Fibroblast of the conjunctiva (primary cell): ENCODE measurements around the gene DISP2.

Experiments
- DNase-seq: peaks from one replicate; pipeline ENCODE4 v3.0.0-alpha.2; 2010; ENCODE audit warnings: low read depth

DISP2 gene

DNA sequence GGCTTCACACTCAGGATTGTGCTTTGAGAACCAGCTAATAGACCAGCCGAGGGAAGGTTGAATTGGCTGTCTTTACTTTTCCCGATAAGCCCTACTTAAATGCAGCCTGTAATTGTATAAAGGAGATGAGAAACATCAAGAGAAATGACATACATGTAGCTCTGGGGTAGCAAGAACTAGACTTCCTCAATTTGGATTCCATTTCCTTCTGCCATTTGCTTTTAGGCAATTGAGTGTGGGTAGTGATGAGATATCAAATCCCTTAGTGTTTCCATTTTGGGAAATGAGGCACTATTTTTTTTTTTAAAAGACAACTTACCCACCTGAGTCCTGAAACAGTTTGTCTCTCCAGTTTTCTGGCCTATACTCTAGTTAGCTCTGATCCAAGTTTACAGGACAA, 32.3 kb upstream of the DISP2 start:
- DNase-seq, result no peak

DNA sequence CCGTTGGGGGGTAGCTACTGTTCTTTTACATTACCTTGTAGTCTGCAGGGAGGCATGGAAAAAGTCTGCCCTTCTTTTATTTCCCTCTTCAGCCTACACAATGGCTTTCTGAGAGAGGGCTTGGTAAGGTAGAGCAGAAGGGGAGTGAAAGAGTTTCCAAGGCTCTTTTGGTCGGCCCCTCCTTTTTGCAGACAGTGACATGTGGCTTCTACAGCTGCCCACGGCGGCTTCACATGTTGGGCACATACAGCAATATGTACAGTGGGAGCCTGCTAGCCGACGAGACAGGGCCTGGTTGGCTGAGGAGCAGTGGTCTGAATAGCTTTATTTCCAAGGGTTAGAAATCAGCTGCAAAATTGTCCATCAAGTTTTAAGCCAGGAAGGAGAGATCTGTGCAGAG, 30.6 kb upstream of the DISP2 start:
- no peak for DNase-seq

- no peak for DNase-seq
These were observed 29.8 kb upstream of the DISP2 start for GRCh38 chr15:40328176-40328575.

GRCh38 chr15:40328751-40329150, 29.3 kb upstream of the DISP2 start:
- DNase-seq, result no peak

DNA sequence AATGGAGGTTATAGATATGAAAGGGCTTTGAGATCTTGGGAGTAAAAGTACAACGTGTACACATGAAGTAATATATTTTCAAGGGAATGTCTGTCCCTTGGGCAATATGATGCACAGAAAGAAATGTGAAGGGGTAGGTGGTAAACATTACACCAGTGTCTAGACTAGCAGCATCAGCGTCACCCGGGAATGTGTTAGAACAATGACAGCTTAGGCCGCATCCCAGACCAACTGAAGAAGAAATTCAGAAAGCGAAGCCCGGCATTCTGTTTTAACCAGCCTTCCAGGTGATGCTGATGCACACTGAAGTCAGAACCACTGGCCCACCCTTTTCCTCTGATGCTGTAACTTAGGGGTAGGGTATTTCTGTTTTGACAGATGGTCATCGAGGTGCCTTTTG, 28.2 kb upstream of the DISP2 start:
- no peak for DNase-seq

DNA sequence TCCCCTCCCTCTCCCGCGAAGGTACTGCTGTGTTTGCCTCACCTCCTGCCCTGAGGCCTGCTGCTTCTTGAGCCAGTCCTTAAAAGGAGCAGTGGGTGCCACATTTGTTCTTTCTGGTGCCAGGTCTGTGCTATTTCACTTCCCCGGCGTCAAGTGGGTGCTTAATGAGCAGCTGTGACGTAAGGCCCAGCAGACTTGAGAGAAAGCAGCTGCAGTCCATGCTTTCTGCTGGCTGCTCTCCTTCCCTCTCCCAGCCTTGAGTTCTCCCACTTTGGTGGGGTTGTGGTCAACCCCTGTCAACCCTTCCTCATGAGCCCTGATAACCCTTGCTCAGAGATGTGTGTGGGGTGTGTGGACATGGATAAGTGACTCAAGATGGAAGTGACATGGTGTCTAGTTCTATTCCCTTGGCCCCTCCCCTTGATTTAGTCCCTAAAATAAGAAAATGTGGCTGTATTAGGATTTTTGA, 27.6 kb upstream of the DISP2 start:
- no peak for DNase-seq

DNA sequence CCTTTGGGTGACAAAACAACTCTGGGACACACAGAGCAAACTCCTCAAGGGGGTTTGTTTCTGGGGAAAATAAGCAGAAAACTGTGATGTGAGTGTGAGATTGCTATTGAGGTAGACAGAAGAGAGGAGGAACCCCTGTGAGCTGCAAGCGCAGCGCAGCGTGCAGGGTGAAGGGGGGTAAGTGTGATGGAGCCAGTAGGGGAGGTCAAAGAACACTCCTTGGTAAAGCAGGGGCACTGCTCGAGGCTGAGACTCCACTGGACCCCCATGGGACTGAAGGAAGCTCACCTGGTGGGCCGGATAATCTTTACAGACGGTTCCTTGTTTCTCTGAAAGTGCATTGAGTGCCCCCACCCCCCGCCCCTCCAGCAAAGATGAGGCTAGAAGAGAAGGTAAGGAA, 27.0 kb upstream of the DISP2 start:
- DNase-seq, result no peak

DNA sequence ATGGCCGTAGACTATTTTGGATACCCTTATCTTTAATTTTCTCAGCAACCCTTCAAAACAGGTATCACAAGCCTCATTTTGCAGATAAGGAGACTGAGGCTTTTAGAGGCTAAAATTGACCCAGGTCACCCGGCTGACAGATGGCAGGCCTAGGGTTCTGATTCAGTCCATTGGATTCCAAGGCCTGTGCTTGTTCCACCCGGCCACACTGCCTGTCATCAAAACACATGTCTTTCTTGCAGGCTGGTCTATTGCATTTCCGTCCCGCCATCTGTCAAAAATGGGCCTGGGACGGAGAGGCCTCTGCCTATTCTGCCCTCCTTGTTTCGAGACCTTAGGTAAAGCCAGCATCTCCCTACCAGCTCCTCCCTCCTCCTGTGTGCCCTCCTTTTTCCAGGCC, 26.4 kb upstream of the DISP2 start:
- no peak for DNase-seq

DNA sequence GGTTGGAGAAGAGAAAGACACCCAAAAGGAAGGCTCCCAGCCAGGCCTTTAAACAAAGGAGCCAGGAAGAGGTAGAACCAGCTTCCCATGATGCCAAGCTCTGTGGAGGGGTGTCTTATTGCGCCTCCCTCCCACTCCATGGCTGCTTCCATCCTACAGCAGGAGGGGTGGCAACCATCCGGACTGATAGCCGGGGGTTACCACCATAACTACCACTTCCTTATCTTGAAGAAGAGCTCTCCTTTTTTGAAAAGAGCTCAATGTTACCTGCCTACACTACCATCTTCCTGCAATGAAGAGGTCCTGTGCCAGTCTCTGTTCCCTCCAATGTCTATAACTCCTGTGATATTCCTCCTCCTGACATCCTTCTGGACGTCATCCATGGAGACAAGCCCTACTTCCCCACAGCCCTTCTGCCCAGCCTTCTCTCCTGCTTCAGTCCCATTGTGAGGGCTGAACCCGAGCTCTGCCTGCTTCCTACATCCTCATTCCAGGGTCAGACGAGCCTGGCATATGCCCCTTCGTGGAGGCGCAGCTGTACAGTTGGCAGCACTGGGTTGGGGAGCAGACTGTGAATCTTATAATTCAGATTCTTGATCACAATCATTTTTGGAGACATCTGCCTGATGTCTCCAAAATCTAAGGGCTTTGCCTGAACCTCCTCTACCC, 25.8 kb upstream of the DISP2 start:
- DNase-seq, result no peak

DNA sequence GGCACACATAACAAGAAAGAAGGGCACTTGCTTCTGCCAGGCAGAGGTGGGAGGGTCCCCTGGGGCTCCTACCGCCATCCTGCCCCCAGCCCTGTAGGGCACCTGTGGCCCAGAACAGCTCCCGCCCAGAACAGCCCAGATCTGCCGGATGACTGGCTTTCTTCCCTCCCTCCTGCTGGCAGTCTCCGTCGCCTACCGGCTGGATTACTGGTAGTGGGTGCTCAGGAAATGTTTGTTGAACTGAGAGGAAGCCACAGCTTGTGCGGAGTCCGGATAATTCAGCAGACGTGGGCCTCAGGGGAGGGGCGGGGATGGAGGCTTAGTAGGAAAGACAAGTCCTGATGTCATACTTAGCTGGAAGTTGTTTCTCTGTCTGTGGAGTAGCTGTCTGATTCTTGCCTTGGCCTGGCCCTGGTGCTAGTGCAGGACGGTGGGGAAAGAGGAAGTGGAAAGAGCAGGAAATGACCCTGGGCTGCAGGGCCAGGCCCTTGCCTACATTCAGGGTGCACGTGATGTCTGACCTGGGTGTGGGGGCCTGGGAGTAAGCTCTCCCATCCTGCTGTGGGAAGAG, 24.0 kb upstream of the DISP2 start:
- no peak for DNase-seq

DNA sequence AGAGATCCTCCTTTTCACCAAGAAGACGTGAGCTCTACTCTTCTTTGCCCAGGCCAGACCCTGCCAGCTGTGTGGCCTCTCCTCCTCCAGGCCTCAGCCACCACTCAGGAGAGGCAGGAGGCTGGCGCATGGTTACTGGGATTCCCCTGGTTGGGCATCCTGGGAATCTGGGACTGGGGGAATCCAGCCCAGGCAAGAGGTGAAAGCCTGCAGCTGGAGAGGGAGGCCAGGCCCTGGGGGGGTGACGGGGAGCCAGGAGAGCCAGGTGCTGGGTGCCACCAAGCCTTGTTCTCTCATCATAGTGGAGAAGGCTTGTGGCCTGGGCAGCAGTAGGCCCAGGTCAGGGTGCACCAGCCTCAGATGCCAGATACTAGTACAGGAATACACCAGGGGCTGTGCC, 23.5 kb upstream of the DISP2 start:
- no peak for DNase-seq

DNA sequence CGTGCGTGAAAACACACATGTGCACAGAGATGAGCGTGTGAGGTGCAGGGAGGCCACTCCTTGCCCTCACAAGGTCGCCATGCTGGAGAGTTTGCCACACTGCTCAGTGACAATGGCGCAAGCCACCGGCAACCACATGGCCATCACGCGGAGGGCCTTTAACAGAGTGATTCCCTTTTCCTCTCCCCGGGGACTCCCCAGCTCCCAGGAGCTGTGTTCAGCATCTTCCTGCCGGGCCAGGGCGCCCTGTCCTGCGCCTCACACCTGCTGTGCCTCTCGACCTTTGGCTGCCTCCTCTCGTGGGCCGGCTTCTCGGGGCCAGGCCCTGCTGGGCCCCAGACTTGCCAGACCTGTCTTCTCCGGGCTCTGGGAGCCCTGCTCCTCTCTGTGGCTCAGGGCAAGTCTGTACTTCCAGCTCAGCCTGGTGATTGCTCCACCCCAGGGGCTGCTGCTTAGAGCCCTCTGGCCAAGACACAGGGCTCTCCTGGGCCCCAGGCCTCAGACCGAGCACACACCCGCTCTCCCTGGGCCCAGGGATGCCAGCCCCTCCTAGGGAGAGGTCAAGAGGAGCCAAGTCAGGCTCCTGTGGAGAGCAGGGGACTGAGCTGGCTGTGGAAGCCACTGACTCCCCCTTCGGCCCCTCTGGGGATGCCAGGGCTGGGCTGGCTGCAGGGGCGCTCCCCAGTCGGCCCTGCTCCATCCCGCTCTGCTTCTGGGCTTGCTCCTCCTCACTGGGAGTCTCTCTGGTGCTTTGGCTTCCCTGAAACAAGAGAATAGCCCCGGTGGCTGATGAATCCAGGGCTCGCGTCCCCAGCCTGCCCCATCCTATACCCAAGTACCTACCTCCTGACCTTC, 22.9 kb upstream of the DISP2 start:
- DNase-seq, result no peak

- no peak for DNase-seq
These were observed 21.9 kb upstream of the DISP2 start for GRCh38 chr15:40335938-40336743.

DNA sequence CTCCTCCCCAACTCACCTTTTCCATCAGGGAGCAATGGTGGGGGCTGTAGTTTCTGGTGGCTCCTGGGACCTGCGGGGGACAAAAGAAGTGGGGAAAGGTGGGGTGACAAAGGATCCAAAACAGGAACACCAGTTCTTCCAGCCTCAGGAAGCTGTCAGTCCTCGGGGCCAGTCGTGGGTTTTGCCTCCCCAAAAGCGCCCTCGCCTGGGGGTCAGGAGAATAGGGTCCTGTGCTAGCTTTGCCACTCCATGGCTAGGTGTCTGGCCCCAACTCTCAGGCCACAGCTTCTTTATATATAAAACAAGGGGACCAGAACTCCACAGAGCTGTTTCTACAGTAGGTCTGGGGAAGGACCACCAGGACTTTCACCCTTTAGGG, 21.3 kb upstream of the DISP2 start:
- no peak for DNase-seq

DNA sequence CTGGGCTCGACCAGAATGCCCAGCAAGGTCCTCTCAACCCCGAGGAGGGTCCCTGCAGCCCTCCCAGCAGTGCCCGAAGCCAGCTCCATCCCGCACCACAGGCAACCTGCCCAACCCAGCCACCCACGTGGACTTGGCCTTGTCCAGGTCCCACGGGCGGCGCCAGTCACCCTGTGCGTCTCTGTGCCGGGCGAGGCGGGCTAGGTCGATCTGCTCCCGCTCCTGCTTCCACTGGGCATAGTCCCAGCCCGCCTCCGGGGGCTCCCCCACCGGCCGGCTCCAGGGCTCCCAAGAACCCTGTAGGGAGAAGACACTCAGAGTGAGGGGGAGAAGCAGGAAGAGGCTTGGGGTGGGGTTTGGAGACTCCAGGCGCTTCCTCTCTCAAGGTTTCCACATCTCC, 20.4 kb upstream of the DISP2 start:
- DNase-seq, result no peak

GRCh38 chr15:40338041-40338657, 19.9 kb upstream of the DISP2 start:
- DNase-seq, result no peak

- DNase-seq, result no peak
These were observed 18.9 kb upstream of the DISP2 start for GRCh38 chr15:40338921-40339620.

GRCh38 chr15:40339621-40339945, 18.4 kb upstream of the DISP2 start:
- DNase-seq, result no peak

- no peak for DNase-seq
These were observed 17.8 kb upstream of the DISP2 start for GRCh38 chr15:40340038-40340739.

- DNase-seq, result peak; percentile 72
These were observed 17.1 kb upstream of the DISP2 start, which contains the start of gene CCDC9B for GRCh38 chr15:40340740-40341400. CCDC9B (minus strand) TSS chr15:40340939; CDS start chr15:40340819, 120 bp downstream.
